ENCODE measurements around the gene GORASP2.

GORASP2 gene

GRCh38 chr2:171008550-171009205 lies 79.6 kb downstream of the GORASP2 start:
- no peak for DNase-seq

GRCh38 chr2:171009386-171009785 lies 80.3 kb downstream of the GORASP2 start:
- DNase-seq = no peak

GRCh38 chr2:171013851-171014250 lies 84.8 kb downstream of the GORASP2 start:
- DNase-seq = no peak

GRCh38 chr2:171016125-171016524 lies 87.1 kb downstream of the GORASP2 start:
- DNase-seq = no peak

Measured in NCI-H1436 (cell line).